BJ (cell line): ENCODE data around the gene CETN1. TPM values are rescaled to one million over a fixed set of nuclear protein-coding genes. Genes with fewer than 3 reads are reported as not detected.

Experiments used
- CTCF ChIA-PET: fragments of 350-600 bp; formaldehyde crosslinking; extraction: SDS; loops from one replicate; lab custom pipeline; 2021; ENCODE audit warnings: antibody characterized with exemption, inconsistent platforms; lab: Yijun Ruan, JAX
- POLR2A ChIA-PET: fragments of 300-600 bp; sonication (Branson Sonifier 250); formaldehyde crosslinking; extraction: SDS; loops from one replicate; lab custom pipeline; 2021; ENCODE audit warnings: antibody characterized with exemption; lab: Charles Lee
- DNase-seq: peaks from one replicate; pipeline ENCODE4 v3.0.0-alpha.2; 2011; ENCODE audit warnings: low read depth
- H3K27me3 ChIP-seq: 2 replicates; pipeline ENCODE4 v1.6.0; 2011; ENCODE audit warnings: low read length; ENCODE audit not compliant: control insufficient read depth, insufficient read depth
- H3K36me3 ChIP-seq: 2 replicates; pipeline ENCODE4 v1.5.1; 2011; ENCODE audit warnings: low read length; ENCODE audit not compliant: control insufficient read depth, insufficient read depth
- H3K4me3 ChIP-seq: 2 replicates; pipeline ENCODE4 v1.5.1; 2011; ENCODE audit warnings: low read depth, mild to moderate bottlenecking, control low read depth, low read length
- CTCF ChIP-seq: IDR thresholded peaks from 2 replicates; pipeline ENCODE4 v1.5.1; 2011; ENCODE audit warnings: low read depth, mild to moderate bottlenecking, control low read depth, inconsistent platforms, low read length, moderate library complexity; ENCODE audit not compliant: insufficient read depth
- polyA plus RNA-seq: library from polyadenylated mRNA; depleted of rRNA; stranded (reverse); fragments of >200 nt; gene quantifications from 2 replicates; pipeline ENCODE4 v1.2.3, GENCODE V29; 2011; rRNA removed

Gene CETN1
- polyA plus RNA-seq, 1 experiment = not detected

- ChIA-PET POLR2A (no interaction called here), CTCF (interaction anchor here (1.0 to 6.0 kb wide), 7 partner anchors 10 to 212 kb away, joined by 3 to 134 read pairs (median 3); no protein-coding TSS in a partner anchor)
- H3K36me3 ChIP-seq = no peaks in the 10 kb centered on the region
- no peak overlapping the region for H3K4me3 ChIP-seq
- H3K27me3 ChIP-seq = no peaks in the 10 kb centered on the region; the same call in none of the 2 replicates
- DNase-seq = no peak
- TF ChIP-seq CTCF = no peak
These were observed 47.1 kb downstream of the CETN1 start for GRCh38 chr18:627231-627630.

GRCh38 chr18:629269-630150, 49.3 kb downstream of the CETN1 start:
- no peak overlapping the region for H3K4me3 ChIP-seq
- H3K27me3 ChIP-seq = no peaks in the 10 kb centered on the region; the same call in none of the 2 replicates
- ChIA-PET POLR2A (no interaction called here), CTCF (interaction anchor here (0.6 to 3.0 kb wide), 6 partner anchors 8 to 342 kb away, joined by 3 to 13 read pairs (median 3); no protein-coding TSS in a partner anchor)
- no peaks in the 10 kb centered on the region for H3K36me3 ChIP-seq
- DNase-seq = no peak
- no peak for TF ChIP-seq CTCF

- Histone ChIP-seq H3K36me3 (no peaks in the 10 kb centered on the region), H3K27me3 (no peaks in the 10 kb centered on the region; the same call in 1 of the 2 replicates), H3K4me3 (no peak overlapping the region)
- no peak for TF ChIP-seq CTCF
- ChIA-PET POLR2A (no interaction called here), CTCF (interaction anchor here (0.8 to 3.1 kb wide), 4 partner anchors 12 to 208 kb away, joined by 3 to 19 read pairs (median 8); no protein-coding TSS in a partner anchor)
- no peak for DNase-seq
These were observed 51.4 kb downstream of the CETN1 start for GRCh38 chr18:631560-631959.

Other genes starting within 250 kb of the CETN1 start
- gene COLEC12, start 79.7 kb upstream of the CETN1 start, polyA plus RNA-seq = 41.1 and 55.1 TPM in 2 replicates
- 19.5 and 20.1 TPM in 2 replicates for gene CLUL1, start 16.6 kb downstream of the CETN1 start, polyA plus RNA-seq
- gene TYMS, start 77.3 kb downstream of the CETN1 start, polyA plus RNA-seq = 80.4 and 146 TPM in 2 replicates
- 16.1 and 16.4 TPM in 2 replicates for gene ENOSF1, start 132.2 kb downstream of the CETN1 start, polyA plus RNA-seq
- gene YES1, start 231.9 kb downstream of the CETN1 start, polyA plus RNA-seq = 11.3 and 15.8 TPM in 2 replicates